CD4-positive, alpha-beta T cell treated with Interleukin-15 for 4 hours (primary cell): ENCODE data around the gene WDR62.

ENCODE experiments used
- DNase-seq: peaks from one replicate; pipeline ENCODE4 v3.0.0-alpha.2; 2020; ENCODE audit warnings: low spot score

The WDR62 gene

GRCh38 chr19:36079389-36079945 lies 24.8 kb downstream of the WDR62 start:
- no peak for DNase-seq

DNA sequence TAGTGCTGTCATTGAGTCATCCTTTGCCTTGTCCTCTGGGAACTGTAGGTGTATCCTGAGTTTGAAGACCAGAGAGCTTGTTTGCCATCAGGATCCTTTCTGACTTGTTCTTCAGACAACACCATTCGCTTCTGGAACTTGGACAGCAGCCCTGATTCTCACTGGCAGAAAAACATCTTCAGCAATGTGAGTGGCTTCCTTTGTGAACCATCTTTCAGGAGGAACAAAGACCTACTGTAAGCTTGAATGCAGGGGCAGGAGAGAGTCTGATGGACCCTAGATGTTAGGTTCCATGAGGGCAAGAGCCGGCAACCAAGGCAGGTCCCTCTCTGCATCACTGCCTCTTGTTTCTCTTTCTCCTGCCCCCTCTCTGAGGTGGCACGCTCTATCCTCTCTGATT lies 26.7 kb downstream of the WDR62 start:
- no peak for DNase-seq

GRCh38 chr19:36081894-36082293 lies 27.2 kb downstream of the WDR62 start:
- DNase-seq: no peak

GRCh38 chr19:36082916-36083315 lies 28.2 kb downstream of the WDR62 start:
- DNase-seq: no peak

GRCh38 chr19:36084231-36085009 lies 29.7 kb downstream of the WDR62 start:
- DNase-seq: no peak

GRCh38 chr19:36086326-36086725 lies 31.6 kb downstream of the WDR62 start:
- no peak for DNase-seq

DNA sequence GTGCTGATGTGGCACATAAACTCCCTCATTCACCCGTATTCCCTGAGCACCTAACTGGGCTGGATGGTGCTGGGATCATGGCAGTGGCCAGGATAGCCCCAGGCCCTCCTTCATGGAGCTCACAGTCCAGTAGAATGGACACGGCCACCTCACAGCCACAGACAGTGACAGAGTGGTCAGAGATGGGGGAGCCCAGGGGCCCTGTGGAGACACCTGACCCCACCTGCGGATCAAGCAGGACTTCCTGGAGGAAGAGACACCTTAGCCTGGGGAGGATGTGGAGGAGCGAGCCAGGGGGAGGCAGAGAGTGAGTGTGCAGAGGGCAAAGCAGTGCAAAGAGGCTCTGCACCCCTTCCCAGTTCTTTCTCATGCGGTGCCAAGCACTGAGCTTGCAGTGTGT lies 35.1 kb downstream of the WDR62 start:
- DNase-seq: no peak

DNA sequence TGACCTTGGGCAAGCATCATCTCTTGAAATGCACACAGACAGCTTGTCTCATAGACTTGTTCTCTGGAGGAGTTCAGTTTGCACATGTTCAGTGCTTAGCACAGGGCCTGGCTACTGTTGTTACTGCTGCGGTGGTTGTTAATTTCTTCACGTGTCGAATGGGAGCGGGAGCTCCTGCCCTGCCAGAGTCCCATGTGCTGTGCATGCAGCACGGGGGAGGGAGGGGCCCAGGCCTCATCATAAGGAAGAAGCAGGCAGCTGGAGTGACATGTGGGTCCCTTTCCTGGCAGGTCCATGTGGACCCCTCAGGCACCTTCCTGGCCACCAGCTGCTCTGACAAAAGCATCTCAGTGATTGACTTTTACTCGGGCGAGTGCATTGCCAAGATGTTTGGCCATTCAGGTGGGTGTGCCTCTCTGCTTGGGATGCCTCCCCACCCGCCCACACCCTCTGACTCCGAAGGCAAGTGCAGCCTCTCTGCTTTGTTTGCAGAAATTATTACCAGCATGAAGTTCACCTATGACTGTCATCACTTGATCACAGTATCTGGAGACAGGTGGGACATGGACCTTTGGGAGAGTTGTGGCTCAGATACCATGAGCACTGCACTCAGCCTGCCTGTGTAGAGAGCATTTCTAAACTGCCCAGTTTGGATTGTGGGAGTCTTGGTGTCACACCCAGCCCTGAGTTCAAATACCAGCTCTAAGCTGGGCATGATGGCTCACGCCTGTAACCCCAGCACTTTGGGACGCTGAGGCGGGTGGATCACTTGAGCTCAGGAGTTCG lies 36.4 kb downstream of the WDR62 start:
- DNase-seq: no peak

- no peak for DNase-seq
These were observed 37.9 kb downstream of the WDR62 start for GRCh38 chr19:36092566-36092965.

- no peak for DNase-seq
These were observed 38.5 kb downstream of the WDR62 start for GRCh38 chr19:36093146-36093662.

DNA sequence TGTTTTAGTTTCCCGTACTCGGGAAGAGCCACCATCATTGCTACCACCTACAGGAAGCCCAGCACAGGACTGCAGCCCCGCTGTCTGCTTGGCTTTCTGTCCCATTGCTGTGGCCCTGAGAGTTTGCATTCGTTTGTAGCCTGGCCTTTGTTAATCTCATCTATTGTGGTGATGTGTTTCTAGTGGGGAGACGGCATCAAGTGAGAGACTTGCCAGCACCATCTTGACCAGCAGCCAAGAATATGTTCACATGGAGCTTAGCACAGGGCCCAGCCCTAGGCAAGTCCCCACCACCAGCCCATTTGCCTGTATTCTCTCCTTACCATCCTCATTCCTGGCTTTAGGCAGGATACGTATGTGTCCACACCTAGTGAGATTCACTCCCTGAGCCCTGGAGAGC lies 39.0 kb downstream of the WDR62 start:
- DNase-seq: no peak

DNA sequence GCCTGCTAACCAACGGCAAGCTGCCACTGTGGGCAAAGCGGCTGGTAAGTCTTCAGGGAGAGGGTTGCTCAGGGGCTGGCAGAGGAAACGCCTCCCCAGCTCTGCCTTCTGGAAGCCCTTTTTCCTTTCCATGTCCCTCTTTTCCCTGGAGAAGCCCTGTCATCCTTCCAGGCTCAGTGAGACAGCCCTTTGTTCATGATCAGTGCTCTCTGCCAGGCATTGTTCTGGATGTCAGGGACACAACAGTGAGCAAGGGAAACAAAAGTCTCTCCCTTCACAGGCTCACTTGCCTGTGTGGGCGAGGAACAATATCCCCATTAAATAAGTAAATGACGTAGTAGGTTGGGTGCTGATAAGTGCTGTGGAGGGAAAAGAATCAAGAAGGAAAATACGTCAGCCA lies 42.3 kb downstream of the WDR62 start:
- DNase-seq: no peak

DNA sequence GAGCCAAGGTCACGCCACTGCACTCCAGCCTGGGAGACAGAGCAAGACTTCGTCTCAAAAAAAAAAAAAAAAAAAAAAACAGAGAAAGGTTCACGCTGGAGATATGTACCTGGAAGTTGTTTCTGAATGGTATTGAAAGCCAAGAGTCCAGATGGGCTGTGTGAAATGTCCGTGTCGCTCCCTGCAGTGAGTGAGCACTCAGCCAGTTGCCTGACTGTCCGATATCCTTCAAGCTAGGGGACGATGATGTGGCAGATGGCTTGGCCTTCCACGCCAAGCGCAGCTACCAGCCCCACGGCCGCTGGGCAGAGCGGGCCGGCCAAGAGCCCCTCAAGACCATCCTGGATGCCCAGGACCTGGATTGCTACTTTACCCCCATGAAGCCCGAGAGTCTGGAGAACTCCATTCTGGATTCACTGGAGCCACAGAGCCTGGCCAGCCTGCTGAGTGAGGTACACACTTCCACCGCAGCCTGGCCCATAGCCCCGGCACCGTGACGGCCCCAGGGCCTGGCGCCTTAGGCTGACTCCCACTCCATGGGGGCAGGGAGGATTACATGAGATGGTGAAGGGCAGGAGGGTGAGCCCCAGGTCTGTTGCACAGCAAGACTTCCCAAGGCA lies 44.6 kb downstream of the WDR62 start:
- no peak for DNase-seq

- no peak for DNase-seq
These were observed 45.8 kb downstream of the WDR62 start for GRCh38 chr19:36100476-36100875.

- DNase-seq: no peak
These were observed 47.0 kb downstream of the WDR62 start for GRCh38 chr19:36101550-36102327.

DNA sequence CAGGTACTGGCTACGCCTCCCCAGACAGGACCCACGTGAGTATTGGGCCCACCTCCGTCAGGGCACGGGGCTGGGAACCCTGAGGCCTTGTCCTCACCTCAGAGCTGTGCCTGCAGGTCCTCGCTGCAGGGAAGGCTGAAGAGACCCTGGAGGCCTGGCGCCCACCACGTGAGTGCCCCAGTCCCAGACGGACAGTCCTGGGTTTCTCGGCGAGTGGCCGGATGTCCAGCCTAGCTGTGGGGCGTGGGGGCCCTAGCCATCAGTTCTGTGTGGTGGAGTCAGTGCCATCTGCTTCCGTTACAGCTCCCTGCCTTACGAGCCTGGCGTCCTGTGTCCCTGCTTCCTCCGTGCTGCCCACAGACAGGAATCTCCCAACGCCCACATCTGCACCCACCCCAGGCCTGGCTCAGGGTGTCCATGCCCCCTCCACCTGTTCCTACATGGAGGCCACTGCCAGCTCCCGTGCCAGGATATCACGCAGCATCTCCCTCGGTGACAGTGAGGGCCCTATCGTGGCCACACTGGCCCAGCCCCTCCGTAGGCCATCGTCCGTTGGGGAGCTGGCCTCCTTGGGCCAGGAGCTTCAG lies 48.4 kb downstream of the WDR62 start:
- DNase-seq: no peak

GRCh38 chr19:36103842-36104552 lies 49.3 kb downstream of the WDR62 start:
- DNase-seq: no peak

DNA sequence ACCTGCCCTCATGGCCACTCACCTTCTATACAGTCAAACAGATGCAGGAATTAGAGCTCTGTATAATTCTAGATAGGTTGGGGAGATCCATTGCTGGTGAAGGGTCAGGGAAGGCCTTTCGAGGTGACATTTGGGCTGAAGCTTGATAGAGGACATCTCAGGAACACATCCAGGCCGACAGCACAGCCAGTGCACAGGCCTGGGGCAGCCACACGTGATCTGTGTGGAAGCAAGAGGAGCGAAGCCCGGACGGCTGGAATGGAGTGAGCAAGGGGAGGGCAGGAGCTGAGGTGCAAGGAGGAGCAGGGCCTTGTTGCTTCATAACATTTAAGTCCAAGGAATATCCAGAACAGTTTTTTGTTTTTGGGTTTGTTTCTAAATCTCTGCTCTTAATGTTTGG lies 51.7 kb downstream of the WDR62 start:
- no peak for DNase-seq

DNA sequence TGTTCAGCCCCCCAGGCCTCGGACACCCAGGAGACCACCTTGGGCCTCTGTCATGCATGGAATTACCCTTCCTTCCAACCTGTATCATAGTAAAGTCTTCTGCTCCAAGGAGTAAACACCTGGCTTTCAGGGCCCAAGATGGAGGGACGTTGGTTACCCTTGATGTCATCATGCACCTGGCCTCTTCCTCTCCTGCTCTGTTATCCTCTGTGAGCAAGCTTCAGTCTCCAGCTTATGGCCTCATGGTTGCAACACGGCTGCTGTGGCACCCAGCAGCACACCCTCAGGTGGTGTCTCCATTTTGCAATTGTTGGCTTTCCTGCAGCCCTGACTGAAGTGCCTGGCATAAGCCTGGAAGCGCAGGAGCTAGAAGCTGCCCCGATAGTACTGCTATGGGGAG lies 52.3 kb downstream of the WDR62 start:
- no peak for DNase-seq

- DNase-seq: no peak
These were observed 54.0 kb downstream of the WDR62 start for GRCh38 chr19:36108684-36109083.
